NCI-H1092 (cell line): ENCODE measurements around the gene USP25.
"Not testable (repeated sequence)": the region's sequence is repeated elsewhere in the genome, so short reads cannot be mapped to it uniquely, and the experiment has no call there.

Source experiments
- DNase-seq: peaks from one replicate; lab custom pipeline; 2025; lab: John Stamatoyannopoulos, UW

USP25 gene

GRCh38 chr21:15732996-15733329, 3.2 kb downstream of the USP25 start:
- DNase-seq: no peak

GRCh38 chr21:15735409-15735808, 5.6 kb downstream of the USP25 start:
- DNase-seq: no peak

- DNase-seq: not testable (repeated sequence)
Measured at GRCh38 chr21:15735931-15736330, 6.1 kb downstream of the USP25 start.

- DNase-seq: not testable (repeated sequence)
Measured at GRCh38 chr21:15738779-15739178, 9.0 kb downstream of the USP25 start.

GRCh38 chr21:15740383-15740782, 10.6 kb downstream of the USP25 start:
- DNase-seq: no peak

- DNase-seq: no peak
Measured at GRCh38 chr21:15741510-15741909, 11.7 kb downstream of the USP25 start.

- DNase-seq: no peak
Measured at GRCh38 chr21:15742052-15742670, 12.4 kb downstream of the USP25 start.

GRCh38 chr21:15742694-15743093, 12.9 kb downstream of the USP25 start:
- no peak for DNase-seq

- DNase-seq: no peak
Measured at GRCh38 chr21:15743593-15743992, 13.8 kb downstream of the USP25 start.

- DNase-seq: no peak
Measured at GRCh38 chr21:15744926-15745325, 15.1 kb downstream of the USP25 start.

GRCh38 chr21:15748586-15748985, 18.8 kb downstream of the USP25 start:
- DNase-seq: no peak

GRCh38 chr21:15749082-15749860, 19.5 kb downstream of the USP25 start:
- DNase-seq: no peak

- no peak for DNase-seq
Measured at GRCh38 chr21:15749861-15750159, 20.0 kb downstream of the USP25 start.

GRCh38 chr21:15751037-15751436, 21.3 kb downstream of the USP25 start:
- no peak for DNase-seq

- no peak for DNase-seq
Measured at GRCh38 chr21:15751546-15751945, 21.8 kb downstream of the USP25 start.

- DNase-seq: no peak
Measured at GRCh38 chr21:15752763-15753407, 23.1 kb downstream of the USP25 start.

GRCh38 chr21:15753741-15754140, 24.0 kb downstream of the USP25 start:
- no peak for DNase-seq

GRCh38 chr21:15754640-15755039, 24.9 kb downstream of the USP25 start:
- no peak for DNase-seq

GRCh38 chr21:15755125-15755524, 25.3 kb downstream of the USP25 start:
- DNase-seq: no peak

GRCh38 chr21:15759469-15759868, 29.7 kb downstream of the USP25 start:
- DNase-seq: no peak

- no peak for DNase-seq
Measured at GRCh38 chr21:15761507-15762100, 31.8 kb downstream of the USP25 start.

GRCh38 chr21:15763359-15763758, 33.6 kb downstream of the USP25 start:
- no peak for DNase-seq

GRCh38 chr21:15764878-15765277, 35.1 kb downstream of the USP25 start:
- DNase-seq: no peak
